ENCODE data around the gene GTPBP1.

GTPBP1 gene

DNA sequence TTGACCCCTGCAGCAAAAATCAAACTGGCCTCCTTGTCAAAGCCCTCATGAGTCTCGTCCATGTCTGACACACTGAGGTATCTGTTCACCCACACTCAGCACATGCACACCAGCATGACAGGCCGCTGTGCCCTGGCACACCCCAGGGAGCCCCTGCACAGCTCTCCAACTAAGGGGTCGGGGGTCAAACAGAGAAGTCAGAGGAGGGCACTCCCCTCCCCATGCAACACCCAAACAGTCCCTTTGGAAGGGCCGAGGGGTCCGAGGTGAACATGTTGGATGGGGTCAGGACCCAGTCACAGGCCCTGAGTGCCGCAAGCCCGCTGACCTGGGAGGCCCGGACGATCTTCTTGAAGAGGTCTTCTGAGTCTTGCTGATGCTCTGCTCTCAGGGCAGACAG lies 35.4 kb downstream of the GTPBP1 start:
- no peak for DNase-seq (ENCODE audit: low read depth)

DNA sequence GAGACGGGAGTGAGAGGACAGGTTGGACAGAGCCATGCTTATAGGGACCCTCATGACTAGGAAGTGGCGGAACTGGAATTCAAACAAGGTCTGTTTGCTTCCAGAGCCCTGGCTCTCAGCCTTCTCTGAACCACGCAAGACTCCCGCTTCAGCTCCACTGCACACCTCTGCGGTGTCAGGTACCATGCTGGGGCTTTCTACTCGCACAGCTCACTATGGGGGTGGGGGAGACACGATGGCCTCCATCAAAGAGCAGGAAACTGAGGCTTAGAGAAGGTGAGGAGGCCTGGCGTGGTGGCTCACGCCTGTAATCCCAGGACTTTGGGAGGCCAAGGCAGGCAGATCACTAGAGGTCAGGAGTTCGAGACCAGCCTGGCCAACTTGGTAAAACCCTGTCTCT lies 35.8 kb downstream of the GTPBP1 start:
- DNase-seq (ENCODE audit: low read depth) = no peak

DNA sequence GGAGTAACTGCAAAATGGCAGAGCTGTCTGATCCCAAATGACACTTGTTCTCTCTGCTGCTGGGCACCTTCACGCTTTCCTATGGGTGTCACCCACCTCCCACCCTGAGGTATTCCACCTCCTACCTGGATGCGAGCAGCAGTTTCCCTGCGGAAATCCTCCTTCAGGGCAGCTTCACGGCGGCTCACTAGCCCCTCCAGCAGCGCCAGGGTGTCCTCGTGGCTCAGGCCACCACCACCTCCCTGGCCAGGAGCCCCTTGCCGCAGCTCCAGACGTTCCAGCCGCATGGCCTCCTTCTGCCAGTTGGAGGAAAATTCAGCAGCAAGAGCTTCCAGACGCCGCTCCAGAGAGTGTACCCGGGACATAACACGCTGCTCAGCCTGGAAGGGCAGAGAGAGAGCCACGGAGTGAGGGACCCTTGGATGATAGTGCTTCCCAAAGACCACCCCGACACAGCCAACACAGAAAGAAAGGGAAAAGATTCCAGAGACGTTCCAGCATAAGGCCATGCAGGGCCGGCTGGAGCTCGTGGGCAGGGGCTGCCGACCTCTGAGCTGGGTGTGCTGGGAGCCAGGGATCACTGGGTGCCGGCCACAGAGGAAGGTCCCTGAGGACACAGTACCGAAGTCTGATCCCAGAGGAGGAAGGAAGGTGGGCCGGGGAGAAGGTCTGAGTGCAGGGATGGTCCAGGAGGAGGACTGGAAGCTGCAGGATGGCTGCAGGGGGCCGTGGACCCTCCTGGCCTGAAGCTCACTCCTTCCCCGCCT lies 36.6 kb downstream of the GTPBP1 start:
- no peak for DNase-seq (ENCODE audit: low read depth)

DNA sequence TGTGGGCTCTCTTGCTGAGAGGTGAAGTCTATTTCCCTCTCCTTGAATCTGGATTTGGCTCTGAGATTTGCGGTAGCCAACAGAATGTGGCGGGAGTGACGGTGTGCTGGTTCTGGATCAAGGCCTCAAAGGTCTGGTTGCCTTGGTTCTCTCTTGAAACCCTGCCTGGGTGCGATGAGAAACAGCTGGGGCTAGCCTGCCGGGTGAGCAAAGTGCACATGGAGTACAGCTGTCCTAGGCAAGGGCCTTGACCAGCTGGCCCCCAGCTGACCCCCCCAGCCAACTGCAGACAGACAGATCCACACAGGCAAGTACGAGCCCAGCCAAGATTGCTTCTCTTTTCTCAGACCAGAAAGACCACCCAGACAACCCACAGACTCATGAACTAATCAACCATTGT lies 39.2 kb downstream of the GTPBP1 start:
- no peak for DNase-seq (ENCODE audit: low read depth)

DNA sequence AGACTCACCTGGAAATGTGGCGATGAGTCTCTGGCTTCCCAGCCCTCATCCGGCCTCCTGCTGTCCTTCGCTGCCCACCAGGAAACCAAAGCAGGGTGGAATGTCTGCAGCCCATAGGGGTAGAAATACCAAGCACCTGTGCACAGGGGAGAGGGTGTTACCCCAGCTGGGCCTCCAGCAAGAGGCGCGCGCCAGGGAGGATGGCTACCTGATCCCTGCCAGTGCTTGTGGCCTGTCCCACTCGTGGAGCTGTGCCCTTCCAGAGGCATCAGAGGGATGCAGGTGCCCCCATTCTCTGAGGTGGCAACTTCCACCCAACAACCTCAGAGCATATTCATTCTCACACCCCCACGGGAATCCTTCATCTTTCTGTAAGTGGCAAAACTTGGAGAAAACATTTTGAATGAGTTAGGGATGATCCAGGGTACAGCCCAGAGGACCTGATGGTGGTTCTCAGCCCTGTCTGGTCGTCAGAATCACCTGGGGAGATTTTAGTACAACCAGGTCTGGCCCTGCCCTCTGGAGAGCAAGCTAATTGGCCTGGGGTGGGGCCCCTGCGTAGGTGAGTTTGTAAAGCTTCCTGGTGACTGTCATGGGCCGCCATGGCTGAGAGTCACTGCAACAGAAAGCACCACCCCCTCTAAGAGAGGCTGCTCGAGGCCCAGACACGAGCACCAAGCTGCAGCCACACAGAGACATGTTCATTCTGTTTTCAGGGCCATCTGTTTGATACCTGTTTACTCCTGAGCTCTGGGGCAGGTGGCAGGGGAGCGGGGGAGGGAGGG lies 40.1 kb downstream of the GTPBP1 start:
- DNase-seq (ENCODE audit: low read depth) = no peak

DNA sequence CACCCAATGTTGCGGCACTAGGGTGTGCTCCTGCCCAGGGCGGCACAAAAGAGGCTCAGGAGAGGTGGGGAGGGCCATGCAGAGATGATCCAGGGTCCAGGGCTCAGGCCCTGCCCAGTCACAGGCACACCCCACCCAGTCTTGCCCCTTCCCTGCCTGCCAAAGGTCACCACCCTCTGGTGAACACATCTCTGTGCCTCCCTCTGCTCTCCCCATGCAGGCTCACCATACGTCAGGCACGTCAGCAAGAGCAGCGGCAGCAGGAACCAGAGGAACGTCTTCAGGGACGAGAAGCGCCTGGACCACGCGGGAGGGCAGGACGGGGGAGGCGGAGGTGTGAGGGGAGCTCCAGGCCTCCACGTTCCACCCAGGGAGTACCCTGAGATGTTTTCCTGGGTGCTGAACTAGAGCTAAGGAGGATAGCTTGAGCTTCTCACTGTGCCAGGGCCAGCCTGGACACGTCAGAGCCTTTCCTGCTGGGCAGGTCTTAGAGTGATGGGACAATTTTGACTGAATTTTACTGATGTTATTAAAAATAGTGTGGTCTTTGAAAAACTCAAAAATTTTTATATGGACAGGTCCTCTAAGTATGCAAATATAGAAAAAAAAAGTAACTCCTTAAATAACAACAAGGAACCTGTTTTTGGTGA lies 42.9 kb downstream of the GTPBP1 start:
- no peak for DNase-seq (ENCODE audit: low read depth)

DNA sequence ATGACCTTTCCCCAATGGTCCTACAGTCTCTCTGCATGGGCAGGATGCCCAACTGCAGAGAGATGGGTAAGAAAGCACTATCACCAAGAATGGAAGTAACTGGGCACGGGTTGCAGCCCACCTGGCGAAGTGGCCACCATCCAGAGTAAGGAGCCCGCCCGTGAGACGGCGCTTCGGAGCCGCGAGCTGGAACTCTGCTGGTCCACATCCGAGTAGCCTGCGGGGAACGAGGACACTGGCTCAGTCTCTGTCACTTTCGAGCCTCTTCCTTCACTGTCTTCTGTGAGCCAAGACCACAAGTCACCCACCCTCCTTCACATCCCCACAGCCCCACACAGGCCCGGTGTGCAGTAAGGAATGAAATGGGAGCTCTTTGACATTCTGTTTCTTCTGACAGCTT lies 44.4 kb downstream of the GTPBP1 start:
- DNase-seq (ENCODE audit: low read depth) = no peak

DNA sequence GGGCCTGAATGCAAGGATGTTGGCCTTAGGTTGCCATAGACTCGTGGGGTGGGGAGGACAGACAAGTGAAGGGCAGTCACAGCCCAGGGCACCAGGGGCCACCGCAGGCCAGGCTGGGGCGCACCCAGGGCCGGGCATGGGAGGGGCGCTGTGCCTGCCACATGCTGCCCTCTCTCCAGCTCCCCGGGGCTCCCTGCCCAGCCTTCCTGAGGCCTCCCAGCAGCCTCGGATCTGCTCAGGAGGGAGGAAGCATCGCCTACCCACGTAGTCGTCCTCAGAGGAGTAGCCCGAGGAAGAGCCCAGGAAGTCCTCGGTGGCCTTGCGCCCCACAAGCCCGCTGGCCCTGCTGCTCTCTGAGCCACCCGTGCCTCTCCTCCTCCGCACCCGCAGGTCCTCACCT lies 44.9 kb downstream of the GTPBP1 start:
- DNase-seq (ENCODE audit: low read depth) = no peak

DNA sequence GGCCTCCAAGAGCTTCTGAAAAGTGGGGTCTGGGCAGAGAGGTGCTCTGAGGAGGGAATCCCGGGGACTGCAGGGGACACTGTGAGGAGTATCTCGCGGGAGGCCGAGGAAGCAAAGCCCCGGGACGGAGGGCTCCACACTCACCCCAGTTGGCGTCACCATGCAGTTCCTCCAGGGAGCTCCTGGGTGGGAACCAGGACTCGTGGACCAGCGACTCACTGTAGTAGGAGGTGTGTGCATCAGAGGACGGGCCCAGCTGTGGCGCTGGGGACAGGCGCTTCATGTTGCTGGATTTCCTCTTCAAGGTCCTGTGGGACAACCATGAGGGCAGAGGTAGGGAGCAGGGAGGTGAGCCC lies 45.3 kb downstream of the GTPBP1 start:
- no peak for DNase-seq (ENCODE audit: low read depth)

DNA sequence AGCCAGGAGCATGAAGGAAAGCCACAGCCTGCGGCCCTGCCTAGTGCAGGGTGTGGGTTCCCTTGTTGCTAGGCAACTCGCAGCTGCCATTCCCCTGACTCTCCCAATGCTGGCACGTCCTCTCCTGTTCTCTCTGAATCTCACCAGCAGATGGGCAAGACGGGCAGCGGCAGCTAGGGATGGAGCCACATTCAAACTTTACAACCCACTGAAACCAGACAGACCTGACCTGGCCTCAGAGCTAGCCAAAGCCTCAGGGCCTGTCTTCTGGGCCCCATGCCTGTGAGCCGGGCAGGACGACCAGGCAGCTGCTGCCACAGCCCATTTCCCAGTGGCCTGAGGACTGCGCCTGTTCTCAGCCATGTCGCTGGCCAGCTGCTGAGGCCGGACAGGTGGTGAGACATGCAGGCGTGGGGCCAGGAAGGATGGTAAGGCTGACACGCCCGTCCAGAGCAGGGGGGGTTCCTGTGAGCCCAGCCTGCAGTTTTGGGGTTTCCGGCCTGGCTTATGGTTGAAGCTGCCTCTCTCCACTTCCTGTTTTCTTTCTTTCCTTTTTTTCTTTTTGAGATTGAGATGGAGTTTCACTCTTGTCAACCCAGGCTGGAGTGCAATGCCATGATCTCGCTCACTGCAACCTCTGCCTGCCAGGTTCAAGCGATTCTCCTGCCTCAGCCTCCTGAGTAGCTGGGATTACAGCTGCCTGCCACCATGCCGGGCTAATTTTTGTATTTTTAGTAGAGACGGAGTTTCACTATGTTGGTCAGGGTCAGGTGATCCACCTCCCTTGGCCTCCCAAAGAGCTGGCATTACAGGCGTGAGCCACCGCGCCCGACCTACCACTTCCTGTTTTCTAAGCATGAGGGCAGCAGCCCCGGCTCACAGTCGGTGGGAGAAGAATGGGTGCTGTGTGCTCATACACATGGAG lies 45.9 kb downstream of the GTPBP1 start:
- DNase-seq (ENCODE audit: low read depth) = no peak

DNA sequence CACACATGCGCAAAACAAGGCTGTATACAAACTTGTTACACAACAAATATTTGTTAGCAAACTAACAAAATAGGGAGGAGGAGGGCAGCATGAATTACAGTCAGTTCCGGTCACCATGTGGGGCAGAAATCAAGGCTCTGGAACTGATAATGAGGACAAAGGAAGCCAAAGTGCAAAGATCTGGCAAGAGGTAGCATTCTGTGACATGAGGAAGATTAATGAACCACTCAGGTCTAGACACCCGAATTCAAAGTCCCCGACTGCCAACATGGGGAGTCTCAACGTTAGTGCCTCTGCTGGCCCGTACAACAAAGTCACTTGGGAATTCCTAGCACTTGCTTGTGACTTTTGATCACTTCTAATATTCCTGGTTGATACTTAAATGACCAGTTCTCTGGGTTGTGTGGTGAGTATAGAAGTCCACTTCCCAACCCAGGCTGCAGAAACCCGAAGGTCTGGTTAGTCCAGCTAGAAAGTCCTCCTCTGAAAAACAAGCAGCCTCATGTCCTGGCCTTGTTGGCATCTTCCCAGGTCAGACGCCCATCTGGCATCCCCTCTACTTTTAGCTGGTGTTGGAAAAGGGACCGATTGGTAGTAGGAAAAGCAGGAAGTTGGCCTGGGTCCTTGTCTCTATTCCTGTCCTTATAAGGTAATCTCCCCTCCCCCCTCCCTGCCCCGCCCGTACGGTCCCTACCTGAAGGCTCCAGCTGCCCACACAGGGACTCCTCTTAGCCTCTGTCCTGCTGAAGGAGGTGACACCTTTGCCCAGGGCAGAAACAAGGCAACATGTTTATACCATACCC lies 48.4 kb downstream of the GTPBP1 start:
- peak; percentile 90 for DNase-seq (ENCODE audit: low read depth)

DNA sequence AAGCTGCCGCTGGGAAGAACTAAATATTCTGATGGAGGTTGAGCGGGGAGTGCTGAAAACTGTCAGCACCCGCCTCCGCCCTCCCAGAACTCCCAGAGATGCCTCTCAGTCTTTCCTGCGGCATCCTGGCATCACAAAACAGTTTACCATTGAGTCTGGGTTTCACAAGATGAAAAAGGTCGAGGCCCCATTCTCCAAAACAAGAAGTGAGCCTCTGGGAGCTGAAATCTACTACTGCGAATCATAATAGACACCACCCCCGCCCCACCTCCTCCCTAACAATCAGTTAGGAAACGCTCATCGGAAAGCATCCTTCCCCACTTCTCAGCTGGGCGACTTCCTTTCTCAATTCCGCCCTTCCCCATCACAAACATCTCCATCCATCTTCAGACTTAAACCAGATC lies 49.0 kb downstream of the GTPBP1 start:
- DNase-seq (ENCODE audit: low read depth) = peak; percentile 64

DNA sequence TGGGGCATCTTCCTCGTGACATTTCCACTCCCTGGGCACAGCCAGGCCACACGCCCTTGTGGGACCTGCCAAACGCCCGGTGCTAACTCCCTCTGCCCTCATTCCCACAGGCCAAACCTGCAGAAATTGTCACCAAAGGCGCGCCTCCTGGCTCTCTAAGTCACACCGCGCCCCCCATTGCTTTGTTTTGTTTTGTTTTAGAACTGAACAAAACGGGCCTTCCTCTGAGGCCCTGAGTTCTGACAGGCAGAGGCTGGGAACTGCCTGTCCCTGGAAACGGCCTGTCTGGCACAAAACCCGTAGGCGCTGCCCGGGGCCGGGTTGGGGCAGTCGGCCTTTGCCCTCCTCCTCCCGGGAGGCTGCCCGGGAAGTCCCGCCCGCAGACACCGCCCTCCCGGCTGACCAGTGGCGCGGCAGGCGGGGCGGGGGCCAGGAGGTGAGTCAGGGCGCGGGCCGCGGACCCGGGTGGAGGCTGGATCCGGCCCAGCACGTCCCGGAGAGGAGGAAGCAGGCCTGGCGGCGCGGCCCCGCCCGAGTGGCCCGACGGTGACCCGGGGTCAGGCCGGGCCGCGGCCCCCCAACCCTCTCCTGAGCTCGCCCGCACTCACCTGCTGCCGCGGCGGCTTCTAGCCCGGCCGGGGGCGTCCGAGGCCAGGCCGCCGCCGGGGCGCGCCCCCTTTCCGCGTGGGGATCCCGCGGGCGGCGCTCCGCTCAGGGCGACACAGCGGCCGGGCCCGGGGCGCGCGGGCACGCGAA lies 49.6 kb downstream of the GTPBP1 start:
- DNase-seq (ENCODE audit: low read depth) = peak; percentile 86

DNA sequence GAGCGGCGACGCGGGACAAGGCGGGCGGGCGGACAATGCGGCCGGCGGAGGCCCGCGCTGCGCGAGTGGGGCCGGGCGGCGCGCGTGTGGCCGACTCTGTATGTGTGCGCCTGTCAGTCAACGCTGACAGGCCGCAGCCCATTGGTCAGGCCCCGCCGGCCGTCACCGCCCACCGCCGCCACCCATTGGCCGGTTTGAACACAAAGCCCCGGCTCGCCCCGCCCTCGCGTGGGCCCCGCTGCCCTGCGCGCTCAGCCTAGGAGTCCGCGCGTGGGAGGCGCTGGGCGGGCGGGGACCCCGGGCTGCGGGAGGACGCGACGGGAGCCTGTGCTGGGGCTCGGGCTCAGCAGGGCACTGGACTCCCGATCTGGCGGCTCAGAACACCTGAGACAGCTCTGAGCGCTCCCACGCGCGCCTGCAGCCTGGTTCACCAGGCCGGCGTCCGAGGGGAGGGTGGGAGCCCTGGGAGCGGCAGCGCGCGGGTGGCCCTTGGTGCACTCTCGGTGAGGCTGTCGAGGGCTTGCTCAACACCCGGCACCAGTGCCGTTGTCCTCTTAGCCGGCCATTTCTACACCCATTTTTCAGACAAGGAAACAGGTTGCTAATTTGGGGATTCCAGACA lies 50.3 kb downstream of the GTPBP1 start, which contains the start of gene SUN2:
SUN2 (minus strand) TSS at position 88 of the 622 bp plus-strand sequence. CDS start 3,370 bp downstream, outside the sequence.
- DNase-seq (ENCODE audit: low read depth) = peak; percentile 86

DNA sequence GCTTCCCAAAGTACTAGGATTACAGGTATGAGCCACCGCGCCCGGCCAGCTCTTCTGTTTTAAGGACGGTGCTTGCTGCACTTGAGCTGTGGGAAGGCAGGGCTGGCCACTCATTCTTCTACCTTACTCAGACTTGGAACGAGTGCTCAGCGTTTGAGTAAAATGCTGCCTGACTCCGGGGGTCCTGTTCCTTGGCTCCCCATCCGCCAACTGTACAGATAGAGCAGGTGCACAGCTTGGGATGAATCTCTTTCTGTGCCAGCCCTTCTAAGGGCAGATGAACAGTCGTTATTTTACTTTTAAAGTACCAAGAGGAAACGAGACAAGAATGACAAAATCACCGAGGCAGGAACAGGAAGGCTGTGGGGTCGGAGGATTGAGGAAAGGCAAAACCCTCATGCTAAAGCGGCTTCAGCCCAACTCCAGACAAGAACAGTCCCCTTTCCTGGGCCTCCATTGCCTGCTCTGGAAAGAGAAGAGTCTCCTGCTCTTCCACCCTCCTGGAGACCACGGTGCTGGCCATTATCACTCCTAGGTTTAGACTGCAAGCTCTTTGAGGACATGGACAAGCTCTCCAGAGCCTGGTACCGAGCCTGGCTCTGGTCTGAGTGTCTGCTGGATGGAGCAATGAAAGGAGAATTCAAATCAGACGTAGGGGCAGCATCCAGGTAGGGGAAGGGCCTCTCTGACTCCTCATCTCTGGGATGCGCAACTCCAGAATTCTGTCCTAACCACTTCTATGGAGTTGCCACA lies 51.1 kb downstream of the GTPBP1 start:
- no peak for DNase-seq (ENCODE audit: low read depth)

DNA sequence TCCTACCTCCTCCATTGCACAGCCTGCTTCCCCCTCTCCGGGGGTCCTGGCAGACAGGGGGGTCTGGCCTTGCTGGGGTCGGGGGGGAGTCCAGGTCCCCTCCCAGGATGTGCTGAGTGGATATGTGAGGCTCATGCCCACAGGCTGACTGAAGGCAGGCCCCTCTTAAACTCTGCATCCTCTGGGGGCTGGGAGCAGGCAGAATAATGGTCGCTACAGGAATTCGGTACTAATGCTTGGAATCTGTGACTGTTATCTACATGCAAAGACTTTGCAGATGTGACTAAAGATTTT lies 51.7 kb downstream of the GTPBP1 start:
- no peak for DNase-seq (ENCODE audit: low read depth)

DNA sequence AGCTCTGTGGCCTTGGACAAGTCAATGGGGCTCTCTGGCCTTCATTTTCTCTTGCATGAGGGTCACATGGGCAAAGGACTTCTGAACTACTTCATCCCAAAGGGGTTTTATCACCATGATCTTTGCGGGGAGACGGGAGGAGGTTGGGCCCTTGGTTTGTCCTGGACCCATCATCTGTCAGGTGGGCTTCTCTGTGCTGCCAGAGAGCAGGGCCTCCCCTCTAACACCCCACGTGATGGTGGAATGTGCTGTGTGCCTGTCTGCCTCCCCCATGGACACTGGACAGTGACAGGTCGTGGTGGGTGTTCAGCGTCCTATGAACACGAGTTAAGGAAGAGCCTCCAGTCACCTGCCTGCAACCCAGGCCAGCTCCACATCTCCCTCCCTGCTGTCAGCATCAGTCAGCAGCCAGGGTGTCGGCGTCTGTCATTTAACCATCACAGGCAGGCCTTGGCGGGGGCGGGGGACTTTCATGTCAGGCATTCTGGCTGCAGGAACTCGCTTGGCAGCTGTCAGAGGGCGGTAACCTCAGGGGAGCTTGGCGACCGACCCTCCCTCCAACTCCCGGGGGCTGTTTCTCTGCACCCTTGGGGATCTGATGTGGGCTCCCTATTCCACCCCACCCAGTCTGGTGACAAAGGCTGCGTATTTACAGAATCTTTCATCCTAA lies 52.7 kb downstream of the GTPBP1 start:
- DNase-seq (ENCODE audit: low read depth) = no peak

DNA sequence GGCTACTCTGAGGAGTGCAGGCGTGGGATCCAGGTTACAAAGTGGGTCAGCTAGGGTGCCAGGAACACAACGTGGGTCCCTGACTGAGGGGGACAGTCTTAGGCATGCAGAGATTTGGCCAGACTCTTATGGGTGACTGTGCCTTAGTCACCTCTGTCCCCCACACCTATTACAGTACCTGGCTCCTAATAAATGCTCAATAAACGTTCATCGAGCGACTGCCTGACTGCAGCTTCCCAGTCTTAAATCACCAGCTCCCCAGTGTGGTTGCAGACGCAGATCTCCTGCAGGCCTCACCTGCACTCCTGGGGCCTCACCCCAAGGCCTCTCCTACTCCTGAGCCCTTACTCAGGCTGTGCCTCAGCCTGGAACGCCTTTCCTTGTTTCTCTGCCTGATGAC lies 53.3 kb downstream of the GTPBP1 start:
- no peak for DNase-seq (ENCODE audit: low read depth)

Measured in EH (cell line).